Endothelial cell of umbilical vein (primary cell): ENCODE results near the gene SOX18. TPM values are rescaled to one million over a fixed set of nuclear protein-coding genes. Genes with fewer than 3 reads are reported as not detected.

Experiments
- BruUV-seq: library from RNA; stranded (reverse); fragments of 400-500 nt; replicated peaks from 2 replicates; lab custom pipeline; 2021; lab: Mats Ljungman, UMichigan
- CTCF ChIA-PET: fragments of 300-600, 350-600 bp; sonication (Branson Sonifier 250); formaldehyde crosslinking; loops from one replicate; lab custom pipeline; 2021; ENCODE audit warnings: antibody characterized with exemption, inconsistent platforms; lab: Charles Lee
- POLR2A ChIA-PET: fragments of 300-600, 350-600 bp; sonication (Branson Sonifier 250); formaldehyde crosslinking; loops from one replicate; lab custom pipeline; 2021; ENCODE audit warnings: antibody characterized with exemption, inconsistent platforms; lab: Charles Lee
- DNase-seq: peaks from one replicate; pipeline ENCODE4 v3.0.0-alpha.2; 2011; ENCODE audit warnings: low read depth, low spot score
- FAIRE-seq: peaks from 2 replicates; lab custom pipeline; 2011; peaks lifted over from hg19 to GRCh38; lab: Jason Lieb, UNC
- H2AFZ ChIP-seq: 2 replicates; pipeline ENCODE4 v1.6.0; 2012; ENCODE audit warnings: low read depth, low read length, control low read depth, inconsistent platforms
- H3K27ac ChIP-seq: 2 replicates; pipeline ENCODE4 v1.5.1; 2011; ENCODE audit warnings: low read depth, mild to moderate bottlenecking, control low read depth, low read length, moderate library complexity; ENCODE audit not compliant: insufficient read depth
- H3K27me3 ChIP-seq, 2 experiments: 2 replicates each; pipeline versions ENCODE4 v1.6.0 to v1.6.1; 2011; ENCODE audit warnings: low read length in 2 of 2, mixed read lengths in 1 of 2; ENCODE audit not compliant: control insufficient read depth in 2 of 2, insufficient read depth in 2 of 2
- H3K36me3 ChIP-seq, 2 experiments: 2 replicates in 1 of 2; 3 replicates in 1 of 2; pipeline ENCODE4 v1.5.1; 2011; ENCODE audit warnings: low read length in 2 of 2, mild to moderate bottlenecking in 1 of 2, moderate library complexity in 1 of 2; ENCODE audit not compliant: control insufficient read depth in 2 of 2, insufficient read depth in 2 of 2; ENCODE audit errors: extremely low read depth in 1 of 2
- H3K4me1 ChIP-seq: 3 replicates; pipeline ENCODE4 v1.5.1; 2011; ENCODE audit warnings: mild to moderate bottlenecking, low read length; ENCODE audit not compliant: control insufficient read depth, insufficient read depth; ENCODE audit errors: extremely low read depth
- H3K4me2 ChIP-seq: 2 replicates; pipeline ENCODE4 v1.6.1; 2011; ENCODE audit warnings: low read length, control low read depth, mixed read lengths; ENCODE audit not compliant: insufficient read depth
- H3K4me3 ChIP-seq, 3 experiments: fragments of 200-600 bp in 1 of 3; sonication (generic), shearing (Covaris generic) in 1 of 3; replicated peaks in 1 of 3; 2 replicates each; pipeline ENCODE4 v1.5.1; 2011 to 2016; ENCODE audit warnings: control low read depth in 3 of 3, low read length in 3 of 3, mild to moderate bottlenecking in 2 of 3, inconsistent platforms in 1 of 3, low read depth in 1 of 3, moderate library complexity in 1 of 3; ENCODE audit not compliant: insufficient read depth in 1 of 3
- H3K79me2 ChIP-seq: 2 replicates; pipeline ENCODE4 v1.6.0; 2012; ENCODE audit warnings: low read length, inconsistent platforms; ENCODE audit not compliant: control insufficient read depth, insufficient read depth
- H3K9ac ChIP-seq: replicated peaks from 2 replicates; pipeline ENCODE3; 2011; ENCODE audit warnings: low read length, control low read depth; ENCODE audit not compliant: insufficient read depth; ENCODE audit errors: extremely low read depth
- H3K9me1 ChIP-seq: replicated peaks from 3 replicates; pipeline ENCODE4 v1.6.0; 2011; ENCODE audit warnings: mild to moderate bottlenecking, low read length; ENCODE audit not compliant: control insufficient read depth, insufficient read depth; ENCODE audit errors: extremely low read depth
- H3K9me3 ChIP-seq: replicated peaks from 2 replicates; pipeline ENCODE4 v1.5.1; 2012; ENCODE audit warnings: low read length, inconsistent platforms; ENCODE audit not compliant: control insufficient read depth, insufficient read depth
- H4K20me1 ChIP-seq: replicated peaks from 2 replicates; pipeline ENCODE3; 2011; ENCODE audit warnings: mild to moderate bottlenecking, low read length; ENCODE audit not compliant: control insufficient read depth, insufficient read depth; ENCODE audit errors: extremely low read depth
- CTCF ChIP-seq, 2 donors: IDR thresholded peaks; 1 replicate in 1 of 2; 2 replicates in 1 of 2; pipeline ENCODE4 v1.5.1; 2011; ENCODE audit warnings: low read length in 2 of 2, mild to moderate bottlenecking in 2 of 2, moderate library complexity in 2 of 2, control low read depth in 1 of 2, inconsistent platforms in 1 of 2, low read depth in 1 of 2; ENCODE audit not compliant: insufficient read depth in 1 of 2; ENCODE audit errors: extremely low read depth in 1 of 2
- EZH2 ChIP-seq: IDR thresholded peaks from 2 replicates; pipeline ENCODE4 v1.6.1; 2012; ENCODE audit warnings: borderline replicate concordance, low read depth, mild to moderate bottlenecking, moderate library complexity, low read length, inconsistent platforms; ENCODE audit not compliant: severe bottlenecking
- FOS ChIP-seq: IDR thresholded peaks from 2 replicates; pipeline ENCODE4 v1.6.1; 2011; ENCODE audit warnings: mild to moderate bottlenecking, low read length, moderate library complexity, borderline replicate concordance; ENCODE audit not compliant: insufficient read depth
- GATA2 ChIP-seq: IDR thresholded peaks from 2 replicates; pipeline ENCODE4 v1.7.0; 2011; ENCODE audit warnings: low read depth, mild to moderate bottlenecking, moderate library complexity, mixed read lengths, low read length; ENCODE audit not compliant: insufficient read length, insufficient read depth
- JUN ChIP-seq: IDR thresholded peaks from 2 replicates; pipeline ENCODE4 v1.6.1; 2011; ENCODE audit warnings: borderline replicate concordance, low read depth; ENCODE audit not compliant: insufficient read length, insufficient read depth
- MAX ChIP-seq: IDR thresholded peaks from 2 replicates; pipeline ENCODE4 v1.6.1; 2011; ENCODE audit not compliant: insufficient read depth, insufficient read length
- MYC ChIP-seq: IDR thresholded peaks from one replicate; pipeline ENCODE4 v1.6.1; 2011; ENCODE audit warnings: mild to moderate bottlenecking, low read depth, low read length
- POLR2A ChIP-seq: IDR thresholded peaks from 2 replicates; pipeline ENCODE4 v1.6.1; 2012; ENCODE audit warnings: low read depth, mild to moderate bottlenecking, control low read depth, low read length
- POLR2AphosphoS5 ChIP-seq: IDR thresholded peaks from 2 replicates; pipeline ENCODE4 v1.6.1; 2012; ENCODE audit warnings: low read depth, mild to moderate bottlenecking, control low read depth, low read length, moderate library complexity; ENCODE audit not compliant: insufficient read depth
- dilution Hi-C: fragments of 300-500 bp; cut with MboI; formaldehyde crosslinking; loops from one replicate; pipeline ENCODE4 v1.15.0; 2019; ENCODE audit warnings: low sequenced_read_pairs; ENCODE audit not compliant: extremely low pct_ligation_motif_present
- intact Hi-C: fragments of 100-400 bp; cut with micrococcal nuclease; formaldehyde crosslinking; loops from one replicate; pipeline ENCODE4 v1.10.0; 2022
- polyA plus RNA-seq, 4 experiments: library from polyadenylated mRNA; depleted of rRNA in 3 of 4; stranded (reverse) in 3 of 4; unstranded in 1 of 4; fragments of >200 nt; gene quantifications; 2 replicates each; pipeline versions ENCODE4 v1.2.1 to v1.2.3, GENCODE V29; 2011 to 2012; ENCODE audit warnings: missing spikeins in 1 of 4
- total RNA-seq: library from RNA; stranded (reverse); gene quantifications from 2 replicates; pipeline ENCODE4 v1.2.3, GENCODE V29; 2021

SOX18 gene
- total and polyA plus RNA-seq, 2 donors (not counting 3 experiments of a cell fraction or from before 2014, with no cell fraction given), result 20.9 to 175 TPM

DNA sequence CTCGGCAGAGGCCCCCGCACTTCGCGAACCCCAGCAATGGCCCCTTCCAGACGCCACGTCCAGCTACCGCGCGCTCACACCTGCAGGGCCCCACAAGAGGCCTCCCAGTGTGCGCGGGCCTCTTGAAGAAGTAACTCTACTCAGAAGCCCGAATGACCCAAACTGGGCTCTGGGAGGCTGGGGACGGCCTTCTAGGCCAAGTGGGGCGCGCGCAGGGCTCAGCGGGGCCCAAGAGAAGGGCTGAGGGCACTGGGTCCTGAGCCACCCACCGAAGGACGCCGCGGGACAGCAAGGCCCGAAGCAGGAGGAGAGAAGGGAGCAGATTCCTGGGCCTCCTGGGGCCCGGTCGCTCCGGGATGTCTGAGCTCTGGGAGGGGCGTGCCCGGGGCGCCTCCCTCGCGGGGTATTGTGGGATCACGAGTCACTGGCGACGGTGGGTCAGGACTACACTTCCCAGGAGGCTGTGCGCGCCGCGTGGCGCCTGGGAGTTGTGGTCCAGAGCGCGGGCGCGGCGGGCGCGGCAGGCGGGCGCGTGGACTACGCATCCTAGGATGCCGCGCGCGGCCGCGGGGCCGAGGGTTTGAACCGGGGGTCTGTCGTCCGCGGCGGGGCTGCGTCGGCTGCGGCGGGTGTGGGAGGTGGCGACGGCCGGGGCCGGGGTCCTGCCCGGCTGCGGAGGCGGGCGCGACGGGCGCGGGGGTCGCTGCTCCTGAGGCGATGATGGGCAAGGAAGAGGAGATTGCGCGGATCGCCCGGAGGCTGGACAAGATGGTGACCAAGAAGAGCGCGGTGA lies 13.4 kb upstream of the SOX18 start, which contains the start of gene TCEA2:
TCEA2 (plus strand) TSS at position 603 of the 793 bp plus-strand sequence; CDS start at position 718, 115 bp downstream.
- H3K9me1 ChIP-seq, result no peaks in the 10 kb centered on the region
- intact Hi-C loops (loop anchor here (1.0 to 10.0 kb wide), 2 partner anchors 62 to 81 kb away; partner anchors contain the start of gene PRPF6), dilution Hi-C loops (no loop called here)
- H4K20me1 ChIP-seq, result no peaks in the 10 kb centered on the region
- peak within 1 kb of the TSS; percentile 72 to 91 (median 84) for H3K4me3 ChIP-seq
- H3K79me2 ChIP-seq, result peaks cover 6% of the 10 kb centered on the region
- no peaks in the 10 kb centered on the region for H3K27me3 ChIP-seq
- peak within 1 kb of the TSS; percentile 76 for H2AFZ ChIP-seq
- no peaks in the 10 kb centered on the region for H3K9me3 ChIP-seq
- peaks cover 18% of the 10 kb centered on the region for H3K4me1 ChIP-seq
- BruUV-seq, result TSS peak; percentile 96
- peak within 1 kb of the TSS; percentile 76 for H3K4me2 ChIP-seq
- H3K36me3 ChIP-seq, result no peaks in the 10 kb centered on the region
- FAIRE-seq (peak; percentile 93), DNase-seq (peak; percentile 93)
- ChIA-PET POLR2A (interaction anchor here (0.8 to 1.4 kb wide), 5 partner anchors 9 to 198 kb away, joined by 3 to 11 read pairs (median 3); partner anchors contain the start of gene TPD52L2), CTCF (interaction anchor here (1.0 to 15.2 kb wide), 7 partner anchors 9 to 89 kb away, joined by 3 to 412 read pairs (median 6); partner anchors contain the start of genes C20orf204, PRPF6 and SAMD10)
- H3K9ac ChIP-seq, result peak within 1 kb of the TSS; percentile 86
- TF ChIP-seq MYC (no peak), POLR2AphosphoS5 (peak; percentile 90), POLR2A (peak; percentile 87), EZH2 (no peak), JUN (no peak), CTCF (IDR thresholded peaks at IDR 0.05; ENCODE audit: extremely low read depth in 1 of 2, insufficient read depth in 1 of 2, low read depth in 1 of 2, low read length in 2 of 2) (no peak), MAX (peak; percentile 64), GATA2 (no peak), FOS (no peak)
- H3K27ac ChIP-seq, result peak within 1 kb of the TSS; percentile 63
